ENCODE results near the gene PPP2R2C. TPM values are rescaled to one million over a fixed set of nuclear protein-coding genes. Genes with fewer than 3 reads are reported as not detected.

Gene PPP2R2C
- total RNA-seq, 6 experiments from 2014 or later: 0.12 to 0.27 TPM; not detected in 4

DNA sequence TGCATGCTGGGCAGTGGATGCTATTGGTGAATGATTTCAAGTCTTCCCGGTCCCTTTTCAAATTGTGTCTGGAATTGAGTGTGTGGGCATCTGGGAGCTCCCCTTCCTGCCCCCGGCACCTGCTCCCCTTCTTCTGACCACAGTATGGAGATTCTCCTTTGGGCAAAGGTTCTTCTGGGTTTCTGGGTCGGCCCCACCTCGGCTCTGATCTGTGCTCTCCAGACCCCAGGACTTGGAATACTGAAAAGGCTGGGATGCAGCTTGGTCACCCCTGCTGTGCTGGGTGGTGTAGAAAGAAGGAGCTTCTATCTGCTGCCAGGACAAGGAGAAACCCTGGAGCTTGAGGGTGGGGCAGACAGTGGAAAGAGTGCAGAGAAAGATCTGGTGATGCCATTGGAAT, 124.0 kb downstream of the PPP2R2C start:
- Histone ChIP-seq H3K9me3 (no peaks in the 10 kb centered on the region), H3K4me1 (no peaks in the 10 kb centered on the region), H3K4me3 (no peak overlapping the region), H3K36me3 (no peaks in the 10 kb centered on the region), H3K27me3 (no peaks in the 10 kb centered on the region), H3K27ac (no peak overlapping the region)
- DNase-seq (no peak), ATAC-seq (no peak)
- intact Hi-C loops (cut with DNase I): loop anchor here in 1 of 2 donors (10.0 kb wide), 1 partner anchor 196 kb away; no protein-coding TSS in a partner anchor
- TF ChIP-seq, protein P1, sequence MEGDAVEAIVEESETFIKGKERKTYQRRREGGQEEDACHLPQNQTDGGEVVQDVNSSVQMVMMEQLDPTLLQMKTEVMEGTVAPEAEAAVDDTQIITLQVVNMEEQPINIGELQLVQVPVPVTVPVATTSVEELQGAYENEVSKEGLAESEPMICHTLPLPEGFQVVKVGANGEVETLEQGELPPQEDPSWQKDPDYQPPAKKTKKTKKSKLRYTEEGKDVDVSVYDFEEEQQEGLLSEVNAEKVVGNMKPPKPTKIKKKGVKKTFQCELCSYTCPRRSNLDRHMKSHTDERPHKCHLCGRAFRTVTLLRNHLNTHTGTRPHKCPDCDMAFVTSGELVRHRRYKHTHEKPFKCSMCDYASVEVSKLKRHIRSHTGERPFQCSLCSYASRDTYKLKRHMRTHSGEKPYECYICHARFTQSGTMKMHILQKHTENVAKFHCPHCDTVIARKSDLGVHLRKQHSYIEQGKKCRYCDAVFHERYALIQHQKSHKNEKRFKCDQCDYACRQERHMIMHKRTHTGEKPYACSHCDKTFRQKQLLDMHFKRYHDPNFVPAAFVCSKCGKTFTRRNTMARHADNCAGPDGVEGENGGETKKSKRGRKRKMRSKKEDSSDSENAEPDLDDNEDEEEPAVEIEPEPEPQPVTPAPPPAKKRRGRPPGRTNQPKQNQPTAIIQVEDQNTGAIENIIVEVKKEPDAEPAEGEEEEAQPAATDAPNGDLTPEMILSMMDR (IDR thresholded peaks at IDR 0.05): no peak
- TF ChIP-seq POLR2A (IDR thresholded peaks at IDR 0.05): no peak
- 33% methylated on average over 1 of the region's 4 CpGs for WGBS (ENCODE audit: insufficient coverage, low coverage, low lambda C conversion rate, missing lambda C conversion rate)

DNA sequence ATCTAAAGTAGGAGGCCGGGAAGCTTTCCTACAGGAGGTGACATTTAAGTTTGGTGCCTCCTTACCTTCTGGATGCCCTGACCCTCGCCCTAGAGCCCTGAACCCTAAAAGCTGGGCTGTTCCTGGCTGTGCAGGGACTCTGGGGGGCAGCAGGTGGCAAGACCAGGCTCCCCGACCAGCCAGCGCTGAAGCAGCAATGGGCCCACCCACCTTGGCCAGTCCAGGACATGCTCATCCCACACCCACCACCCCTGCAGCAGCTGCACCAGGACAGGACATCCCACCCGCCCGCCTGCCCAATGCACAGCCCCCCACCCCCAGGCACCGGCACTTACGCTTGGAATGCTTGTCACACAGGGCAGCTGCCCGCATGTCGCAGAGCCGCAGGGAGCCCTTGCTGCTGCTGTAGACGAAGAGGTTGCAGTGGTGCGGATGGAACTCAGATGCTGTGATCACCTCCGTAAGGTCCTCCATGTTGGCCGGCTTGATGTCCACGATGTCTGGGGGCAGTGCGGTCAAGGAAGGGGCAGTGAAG, 124.8 kb downstream of the PPP2R2C start:
- H3K9me3 ChIP-seq: no peaks in the 10 kb centered on the region
- intact Hi-C loops (cut with DNase I): loop anchor here in 1 of 2 donors (10.0 kb wide), 1 partner anchor 197 kb away; no protein-coding TSS in a partner anchor
- no peaks in the 10 kb centered on the region for H3K36me3 ChIP-seq
- no peak overlapping the region for H3K4me3 ChIP-seq
- no peak for TF ChIP-seq POLR2A (IDR thresholded peaks at IDR 0.05)
- TF ChIP-seq, protein P1 (IDR thresholded peaks at IDR 0.05): no peak
- no peak for ATAC-seq
- 60% methylated on average over 6 of the region's 17 CpGs for WGBS (ENCODE audit: insufficient coverage, low coverage, low lambda C conversion rate, missing lambda C conversion rate)
- H3K4me1 ChIP-seq: no peaks in the 10 kb centered on the region
- no peak for DNase-seq
- H3K27me3 ChIP-seq: no peaks in the 10 kb centered on the region
- no peak overlapping the region for H3K27ac ChIP-seq

DNA sequence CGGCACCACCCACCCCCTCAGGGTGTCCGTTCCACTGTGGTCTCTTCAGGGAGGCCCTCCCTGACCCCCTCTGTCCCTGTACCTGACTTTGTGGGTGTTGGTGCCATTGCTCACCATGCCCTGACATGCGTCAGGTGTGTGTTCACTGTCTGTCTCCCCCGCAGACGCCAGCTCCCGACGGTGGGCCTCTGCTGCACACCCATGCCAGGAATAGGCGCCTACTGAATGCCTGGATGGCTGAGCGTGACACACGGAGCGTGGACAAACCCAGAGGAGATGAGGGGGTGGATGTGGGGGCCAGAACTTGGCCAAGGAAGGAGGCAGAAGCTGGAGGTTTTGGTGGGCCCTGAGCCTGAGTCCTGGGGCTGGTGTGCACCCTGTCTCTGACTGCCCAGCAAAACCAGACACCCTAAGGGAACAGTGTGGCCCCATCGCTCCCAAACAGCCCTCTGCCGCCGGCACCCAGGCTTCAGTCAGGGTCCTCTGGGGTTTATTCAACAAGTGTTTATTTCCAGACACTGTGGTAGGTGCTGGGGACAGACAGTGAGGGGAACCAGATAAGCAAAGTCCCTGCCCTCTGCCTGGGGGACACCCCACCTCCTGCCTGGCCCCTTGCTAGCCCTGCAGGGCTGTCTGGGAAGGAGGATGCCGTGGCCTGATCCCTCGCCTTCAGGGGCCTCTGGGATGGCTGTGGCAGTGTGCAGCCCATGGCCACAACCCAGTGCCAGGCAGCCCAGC, 125.9 kb downstream of the PPP2R2C start:
- intact Hi-C loops (cut with DNase I): loop anchor here in 1 of 2 donors (10.0 kb wide), 1 partner anchor 198 kb away; no protein-coding TSS in a partner anchor
- Histone ChIP-seq H3K36me3 (no peaks in the 10 kb centered on the region), H3K27me3 (no peaks in the 10 kb centered on the region), H3K4me3 (no peak overlapping the region), H3K9me3 (no peaks in the 10 kb centered on the region), H3K4me1 (no peaks in the 10 kb centered on the region), H3K27ac (no peak overlapping the region)
- ATAC-seq (no peak), DNase-seq (no peak)
- TF ChIP-seq, protein P1 (IDR thresholded peaks at IDR 0.05): no peak
- TF ChIP-seq POLR2A (IDR thresholded peaks at IDR 0.05): no peak
- WGBS (ENCODE audit: insufficient coverage, low coverage, low lambda C conversion rate, missing lambda C conversion rate): 57% methylated on average over 5 of the region's 16 CpGs

DNA sequence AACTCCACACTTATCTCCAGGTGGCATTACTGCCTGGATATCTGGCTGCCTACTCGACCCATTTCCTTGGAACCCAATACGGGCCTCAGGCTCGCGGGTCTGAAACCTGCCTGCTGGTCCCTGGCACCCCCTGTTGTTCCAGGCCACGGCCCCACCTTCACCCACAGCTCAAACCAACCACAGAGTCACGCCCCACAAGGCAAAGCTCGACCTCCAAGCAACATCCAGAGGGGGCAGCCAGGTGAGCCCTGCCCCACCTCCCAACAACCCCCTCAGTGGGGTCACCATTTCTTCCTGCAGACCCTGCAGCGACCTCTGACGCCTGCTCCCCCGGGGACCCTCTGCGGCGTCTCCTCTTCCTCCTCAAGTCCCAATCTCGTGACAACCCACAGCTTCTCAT, 126.5 kb downstream of the PPP2R2C start:
- H3K27me3 ChIP-seq: no peaks in the 10 kb centered on the region
- ATAC-seq (no peak), DNase-seq (no peak)
- H3K4me3 ChIP-seq: no peak overlapping the region
- H3K9me3 ChIP-seq: no peaks in the 10 kb centered on the region
- 27% methylated on average over 5 of the region's 13 CpGs for WGBS (ENCODE audit: insufficient coverage, low coverage, low lambda C conversion rate, missing lambda C conversion rate)
- H3K36me3 ChIP-seq: no peaks in the 10 kb centered on the region
- TF ChIP-seq, protein P1 (IDR thresholded peaks at IDR 0.05): no peak
- no peak for TF ChIP-seq POLR2A (IDR thresholded peaks at IDR 0.05)
- no peaks in the 10 kb centered on the region for H3K4me1 ChIP-seq
- no peak overlapping the region for H3K27ac ChIP-seq
- intact Hi-C loops (cut with DNase I): loop anchor here in 1 of 2 donors (10.0 kb wide), 1 partner anchor 199 kb away; no protein-coding TSS in a partner anchor

Measured in right lobe of liver (tissue), 6 donors.